HG03064 (cell line): ENCODE data around the gene PACSIN1.

Source experiments
- ATAC-seq: cut with Tn5 transposase; IDR thresholded peaks from one replicate; pipeline ENCODE4 v1.9.1; 2021; ENCODE audit warnings: low read depth; ENCODE audit not compliant: unreplicated experiment

Gene PACSIN1

GRCh38 chr6:34526241-34526972 is 60.5 kb downstream of the PACSIN1 start:
- no peak for ATAC-seq

- peak; percentile 75 for ATAC-seq
Observed at GRCh38 chr6:34526992-34527728, 61.3 kb downstream of the PACSIN1 start.

GRCh38 chr6:34527751-34528670 is 62.1 kb downstream of the PACSIN1 start:
- no peak for ATAC-seq

- no peak for ATAC-seq
Observed at GRCh38 chr6:34528996-34529664, 63.3 kb downstream of the PACSIN1 start.

- ATAC-seq: no peak
Observed at GRCh38 chr6:34529665-34530327, 63.9 kb downstream of the PACSIN1 start.

- no peak for ATAC-seq
Observed at GRCh38 chr6:34530753-34531365, 65.0 kb downstream of the PACSIN1 start.

GRCh38 chr6:34531580-34532201 is 65.8 kb downstream of the PACSIN1 start:
- no peak for ATAC-seq

GRCh38 chr6:34532230-34532629 is 66.4 kb downstream of the PACSIN1 start:
- ATAC-seq: no peak

- ATAC-seq: no peak
Observed at GRCh38 chr6:34534146-34534545, 68.3 kb downstream of the PACSIN1 start.

- no peak for ATAC-seq
Observed at GRCh38 chr6:34534656-34535055, 68.8 kb downstream of the PACSIN1 start.

GRCh38 chr6:34535199-34535598 is 69.3 kb downstream of the PACSIN1 start:
- ATAC-seq: no peak

- ATAC-seq: no peak
Observed at GRCh38 chr6:34535646-34536045, 69.8 kb downstream of the PACSIN1 start.

GRCh38 chr6:34536251-34536958 is 70.5 kb downstream of the PACSIN1 start:
- no peak for ATAC-seq

- no peak for ATAC-seq
Observed at GRCh38 chr6:34536959-34537848, 71.3 kb downstream of the PACSIN1 start.

GRCh38 chr6:34537922-34538550 is 72.2 kb downstream of the PACSIN1 start:
- no peak for ATAC-seq

GRCh38 chr6:34538581-34538980 is 72.7 kb downstream of the PACSIN1 start:
- ATAC-seq: no peak

GRCh38 chr6:34539181-34539580 is 73.3 kb downstream of the PACSIN1 start:
- no peak for ATAC-seq
